ENCODE results near the gene DBNDD2.

The DBNDD2 gene

DNA sequence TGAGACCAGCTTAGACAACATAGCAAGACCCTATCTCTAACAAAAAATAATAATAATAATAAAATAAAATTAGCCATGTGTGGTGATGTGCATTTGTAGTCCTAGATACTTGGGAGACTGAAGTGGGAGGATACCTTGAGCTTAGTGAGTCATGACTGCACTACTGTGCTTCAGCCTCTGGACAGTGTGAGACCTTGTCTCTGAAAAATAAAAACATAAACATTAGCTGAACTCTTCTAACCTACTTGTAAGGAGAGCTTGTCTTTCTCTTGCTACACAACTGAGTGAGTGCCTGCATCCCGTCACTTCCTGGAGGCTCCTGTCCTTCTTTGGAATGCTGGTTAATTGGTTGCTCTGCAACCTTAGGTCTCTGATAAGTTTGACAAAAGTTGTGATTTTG is 5.1 kb upstream of the DBNDD2 start:
- H3K4me3 ChIP-seq (ENCODE audit: low read depth, low read length), result no peak overlapping the region
- TF ChIP-seq, protein P1, sequence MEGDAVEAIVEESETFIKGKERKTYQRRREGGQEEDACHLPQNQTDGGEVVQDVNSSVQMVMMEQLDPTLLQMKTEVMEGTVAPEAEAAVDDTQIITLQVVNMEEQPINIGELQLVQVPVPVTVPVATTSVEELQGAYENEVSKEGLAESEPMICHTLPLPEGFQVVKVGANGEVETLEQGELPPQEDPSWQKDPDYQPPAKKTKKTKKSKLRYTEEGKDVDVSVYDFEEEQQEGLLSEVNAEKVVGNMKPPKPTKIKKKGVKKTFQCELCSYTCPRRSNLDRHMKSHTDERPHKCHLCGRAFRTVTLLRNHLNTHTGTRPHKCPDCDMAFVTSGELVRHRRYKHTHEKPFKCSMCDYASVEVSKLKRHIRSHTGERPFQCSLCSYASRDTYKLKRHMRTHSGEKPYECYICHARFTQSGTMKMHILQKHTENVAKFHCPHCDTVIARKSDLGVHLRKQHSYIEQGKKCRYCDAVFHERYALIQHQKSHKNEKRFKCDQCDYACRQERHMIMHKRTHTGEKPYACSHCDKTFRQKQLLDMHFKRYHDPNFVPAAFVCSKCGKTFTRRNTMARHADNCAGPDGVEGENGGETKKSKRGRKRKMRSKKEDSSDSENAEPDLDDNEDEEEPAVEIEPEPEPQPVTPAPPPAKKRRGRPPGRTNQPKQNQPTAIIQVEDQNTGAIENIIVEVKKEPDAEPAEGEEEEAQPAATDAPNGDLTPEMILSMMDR (IDR thresholded peaks at IDR 0.05; ENCODE audit: low read depth, low read length), result no peak

DNA sequence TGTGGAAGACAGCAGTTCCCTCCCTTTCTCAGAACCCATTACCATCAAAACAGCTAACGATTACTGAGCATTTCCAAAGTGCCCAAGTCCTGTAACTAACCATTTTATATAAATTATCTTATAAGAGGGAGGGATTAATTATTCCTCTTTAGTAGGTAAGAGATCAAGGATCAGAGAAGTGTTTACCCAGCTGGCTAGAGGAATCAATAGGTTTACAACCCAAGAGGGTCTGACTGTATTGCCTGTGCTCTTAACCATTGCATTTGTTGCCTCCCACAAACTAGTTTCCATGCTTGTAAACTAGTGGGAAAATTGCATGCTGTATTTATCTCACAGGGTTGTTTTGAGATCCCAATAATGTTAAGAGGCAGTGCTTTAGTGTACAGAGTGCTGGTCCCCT is 3.7 kb upstream of the DBNDD2 start:
- TF ChIP-seq, protein P1 (IDR thresholded peaks at IDR 0.05; ENCODE audit: low read depth, low read length), result no peak
- H3K4me3 ChIP-seq (ENCODE audit: low read depth, low read length), result no peak overlapping the region

DNA sequence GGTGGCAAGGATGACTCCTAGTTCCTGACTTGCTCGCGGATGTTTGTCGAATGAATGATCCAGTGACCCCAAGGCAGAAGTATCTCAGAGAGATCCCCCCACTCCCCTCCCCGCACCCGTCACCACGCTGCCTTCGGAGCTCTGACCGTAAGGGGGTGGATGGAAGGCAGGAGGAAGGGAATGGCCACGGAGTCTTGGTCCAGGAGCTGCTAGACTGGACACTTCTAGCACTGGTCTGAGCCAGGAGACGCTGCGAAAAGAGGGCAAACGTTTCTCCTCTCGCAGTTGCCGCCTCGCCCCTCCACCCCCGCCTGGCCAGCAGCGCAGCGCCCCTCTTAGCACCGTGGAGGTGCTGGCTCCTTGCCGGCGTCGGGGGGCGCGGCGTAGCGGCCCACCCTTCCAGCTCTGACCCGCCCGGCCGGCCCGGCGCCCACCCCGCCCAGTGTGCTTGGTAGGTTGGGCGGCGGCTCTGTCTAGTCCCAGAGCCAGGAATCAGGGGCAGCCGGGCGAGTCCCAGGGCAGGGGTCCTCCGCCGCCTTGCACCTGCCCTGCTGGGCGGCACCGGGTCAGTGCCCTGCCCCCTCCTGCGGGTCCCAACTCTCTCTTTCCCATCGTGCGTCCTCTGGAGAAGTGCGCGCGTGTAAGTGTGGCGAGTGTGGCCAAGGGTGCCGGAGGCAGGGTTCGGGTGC is 2.4 kb upstream of the DBNDD2 start:
- TF ChIP-seq, protein P1 (IDR thresholded peaks at IDR 0.05; ENCODE audit: low read depth, low read length), result no peak
- H3K4me3 ChIP-seq (ENCODE audit: low read depth, low read length), result peak overlapping the region; percentile 70

DNA sequence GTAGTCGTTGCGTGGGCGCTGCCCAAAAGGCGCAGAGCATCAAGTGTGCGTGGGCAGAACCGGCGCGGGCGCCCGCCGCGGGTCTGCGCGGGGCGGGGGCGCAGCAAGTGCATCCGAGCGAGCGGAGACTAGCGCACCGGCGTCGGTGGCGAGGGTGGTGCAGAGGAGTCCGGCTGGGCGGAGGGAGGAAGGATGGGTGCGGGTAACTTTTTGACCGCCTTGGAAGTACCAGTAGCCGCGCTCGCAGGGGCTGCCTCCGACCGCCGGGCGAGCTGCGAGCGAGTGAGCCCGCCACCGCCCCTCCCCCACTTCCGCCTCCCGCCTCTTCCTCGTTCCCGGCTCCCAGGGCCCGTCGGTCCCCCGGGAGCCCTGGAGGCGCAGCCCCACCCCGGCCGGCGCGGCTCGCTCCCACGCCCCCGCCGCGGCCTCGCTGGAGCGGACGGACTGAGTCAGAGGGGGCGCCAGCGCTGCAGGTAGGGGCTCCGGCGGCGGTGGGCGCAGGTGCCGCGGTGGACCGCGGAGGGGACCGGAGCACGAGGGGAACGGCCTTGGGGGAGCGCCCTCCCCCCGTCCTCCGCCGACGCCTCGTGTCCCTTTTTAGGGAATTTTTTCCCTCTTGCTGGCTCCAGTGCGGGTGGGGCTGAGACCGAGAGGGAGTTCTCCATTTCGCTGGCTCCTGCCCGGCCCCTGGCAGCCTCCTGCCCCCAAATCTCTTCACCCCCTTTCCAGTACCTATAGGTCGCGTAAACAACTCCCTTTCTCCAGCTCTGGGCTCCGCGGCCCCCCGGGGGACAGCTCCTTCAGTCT is 1.6 kb upstream of the DBNDD2 start:
- TF ChIP-seq, protein P1 (IDR thresholded peaks at IDR 0.05; ENCODE audit: low read depth, low read length), result no peak
- peak overlapping the region; percentile 70 for H3K4me3 ChIP-seq (ENCODE audit: low read depth, low read length)

DNA sequence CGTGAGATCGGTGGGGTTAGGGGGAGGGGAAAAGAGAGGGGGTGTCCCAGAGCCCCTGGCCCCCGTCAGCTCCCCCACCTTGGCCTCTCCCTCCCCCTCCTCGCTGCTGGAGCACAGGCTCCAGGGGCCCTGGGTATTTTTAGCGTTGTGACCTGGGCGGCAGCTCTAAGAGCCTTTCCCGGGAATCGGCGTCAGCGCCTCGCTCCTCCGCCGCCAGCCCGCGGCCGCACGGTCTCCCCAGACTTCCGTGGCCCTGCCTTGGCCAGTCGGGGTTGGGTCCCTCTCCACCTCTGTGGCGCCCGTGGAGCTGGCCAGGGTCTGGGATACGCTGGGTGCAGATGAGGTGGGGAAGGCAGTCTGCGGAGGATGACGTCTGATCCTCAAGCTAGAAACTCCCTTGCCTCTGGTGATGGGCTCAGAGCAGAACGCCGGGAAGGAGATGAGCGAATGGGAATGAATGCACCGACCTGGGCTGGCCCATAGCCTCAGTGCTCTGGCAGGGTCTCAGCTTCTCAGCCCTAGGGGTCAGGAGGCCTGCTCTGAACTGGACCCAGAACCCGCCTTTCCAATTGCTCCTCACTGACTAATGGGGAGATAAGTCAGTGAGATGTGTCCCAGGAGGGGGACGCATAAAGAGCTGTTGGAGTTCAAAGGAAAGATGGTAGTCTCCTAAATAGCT is 883 bp upstream of the DBNDD2 start:
- peak overlapping the region; percentile 70 for H3K4me3 ChIP-seq (ENCODE audit: low read depth, low read length)
- TF ChIP-seq, protein P1 (IDR thresholded peaks at IDR 0.05; ENCODE audit: low read depth, low read length), result no peak

DNA sequence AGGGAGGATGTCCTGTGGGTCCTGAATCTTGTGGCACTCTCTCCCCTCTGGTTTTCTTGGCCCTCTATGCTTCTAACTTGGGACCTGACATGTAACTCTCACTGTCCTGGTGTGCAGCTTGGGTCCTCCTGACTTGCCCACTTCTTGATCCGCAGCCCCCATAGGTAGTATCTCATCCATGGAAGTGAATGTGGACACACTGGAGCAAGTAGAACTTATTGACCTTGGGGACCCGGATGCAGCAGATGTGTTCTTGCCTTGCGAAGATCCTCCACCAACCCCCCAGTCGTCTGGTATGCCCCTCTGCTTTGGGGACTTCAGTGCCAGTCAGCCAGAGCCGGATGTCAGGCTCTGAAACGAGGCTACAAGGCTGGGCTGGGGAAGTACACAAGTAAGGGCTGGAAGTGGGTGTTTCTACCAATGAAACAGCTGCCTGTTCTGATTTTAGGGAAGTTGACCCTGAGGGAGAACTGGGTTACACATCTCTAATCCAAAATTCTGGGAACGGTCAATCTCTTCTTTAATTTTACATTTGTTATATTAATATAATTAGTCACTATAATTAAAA is 641 bp downstream of the DBNDD2 start:
- TF ChIP-seq, protein P1 (IDR thresholded peaks at IDR 0.05; ENCODE audit: low read depth, low read length), result no peak
- no peak overlapping the region for H3K4me3 ChIP-seq (ENCODE audit: low read depth, low read length)

All from WI38 (cell line).